ENCODE results near the gene SNX8. TPM values are rescaled to one million over a fixed set of nuclear protein-coding genes. Genes with fewer than 3 reads are reported as not detected.

The SNX8 gene
- total and polyA plus RNA-seq, 2 of the 8 experiments (the other 6 are each of a cell fraction or from before 2014, with no cell fraction given): 46.2 to 70.8 TPM

DNA sequence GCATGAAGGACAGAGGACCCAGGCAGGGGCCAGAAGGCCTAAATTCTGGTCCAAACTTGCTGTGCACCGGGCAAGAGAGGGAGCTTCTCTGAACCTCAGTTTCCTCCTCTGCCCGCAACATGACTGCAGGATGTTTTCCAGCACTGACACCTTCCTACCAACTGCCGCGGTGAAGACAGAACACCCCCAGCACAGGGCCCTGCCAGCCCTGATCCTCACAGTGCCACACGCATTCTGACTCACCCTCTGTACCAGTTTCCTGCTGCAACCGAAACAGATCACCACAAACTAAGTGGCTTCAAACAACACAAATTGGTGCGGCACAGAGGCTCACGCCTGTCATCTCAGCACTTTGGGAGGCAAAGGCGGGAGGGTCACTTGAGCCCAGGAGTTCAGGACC is 99.6 kb downstream of the SNX8 start (continued):
- TF ChIP-seq CTCF (IDR thresholded peaks at IDR 0.05; ENCODE audit: control extremely low read depth in 1 of 3, insufficient read depth in 1 of 3, low read depth in 1 of 3, low read length in 3 of 3) (no peak), KDM4A (IDR thresholded peaks at IDR 0.05; ENCODE audit: low read depth, low read length, severe bottlenecking) (no peak), RBBP5 (IDR thresholded peaks at IDR 0.05; ENCODE audit: borderline replicate concordance, low read depth, low read length) (no peak), HDAC2 (IDR thresholded peaks at IDR 0.05; ENCODE audit: borderline replicate concordance in 1 of 2, low read depth in 2 of 2, low read length in 2 of 2) (no peak)
